Measurements from ENCODE around the gene TMEM209. TPM values are rescaled to one million over a fixed set of nuclear protein-coding genes. Genes with fewer than 3 reads are reported as not detected.

Gene TMEM209
- total RNA-seq, 1 donor from 2014 or later: 42.8 TPM

GRCh38 chr7:130145424-130146100 lies 59.6 kb downstream of the TMEM209 start:
- intact Hi-C loops (cut with micrococcal nuclease): no loop called here

- intact Hi-C loops (cut with micrococcal nuclease): no loop called here
These were observed 60.7 kb downstream of the TMEM209 start for GRCh38 chr7:130144312-130145171.

- intact Hi-C loops (cut with micrococcal nuclease): no loop called here
These were observed 61.3 kb downstream of the TMEM209 start for GRCh38 chr7:130143986-130144311.

- intact Hi-C loops (cut with micrococcal nuclease): no loop called here
These were observed 61.9 kb downstream of the TMEM209 start for GRCh38 chr7:130143334-130143732.

- intact Hi-C loops (cut with micrococcal nuclease): no loop called here
These were observed 62.4 kb downstream of the TMEM209 start for GRCh38 chr7:130142654-130143333.

- intact Hi-C loops (cut with micrococcal nuclease): no loop called here
These were observed 63.1 kb downstream of the TMEM209 start for GRCh38 chr7:130141884-130142653.

GRCh38 chr7:130141161-130141883 lies 63.9 kb downstream of the TMEM209 start:
- intact Hi-C loops (cut with micrococcal nuclease): no loop called here

GRCh38 chr7:130140551-130141160 lies 64.5 kb downstream of the TMEM209 start:
- intact Hi-C loops (cut with micrococcal nuclease): no loop called here

GRCh38 chr7:130139193-130139960 lies 65.8 kb downstream of the TMEM209 start:
- intact Hi-C loops (cut with micrococcal nuclease): no loop called here

- intact Hi-C loops (cut with micrococcal nuclease): no loop called here
These were observed 68.0 kb downstream of the TMEM209 start for GRCh38 chr7:130137207-130137606.

GRCh38 chr7:130136579-130137167 lies 68.5 kb downstream of the TMEM209 start:
- intact Hi-C loops (cut with micrococcal nuclease): no loop called here

GRCh38 chr7:130135208-130136205 lies 69.7 kb downstream of the TMEM209 start:
- intact Hi-C loops (cut with micrococcal nuclease): no loop called here

- intact Hi-C loops (cut with micrococcal nuclease): no loop called here
These were observed 70.5 kb downstream of the TMEM209 start for GRCh38 chr7:130134726-130135125.

GRCh38 chr7:130134106-130134636 lies 71.0 kb downstream of the TMEM209 start:
- intact Hi-C loops (cut with micrococcal nuclease): no loop called here

- intact Hi-C loops (cut with micrococcal nuclease): no loop called here
These were observed 72.0 kb downstream of the TMEM209 start for GRCh38 chr7:130133029-130133782.

- intact Hi-C loops (cut with micrococcal nuclease): no loop called here
These were observed 73.0 kb downstream of the TMEM209 start for GRCh38 chr7:130131964-130132875.
